K562 (cell line): ENCODE data around the gene DIMT1. TPM values are rescaled to one million over a fixed set of nuclear protein-coding genes. Genes with fewer than 3 reads are reported as not detected.

Source experiments
- ATF1 ChIP-seq, 2 experiments: fragments of 450-650 bp in 1 of 2; IDR thresholded peaks; 2 replicates each; pipeline ENCODE4 v1.6.1; 2016; ENCODE audit warnings: missing compliant biosample characterization in 1 of 2, missing genetic modification characterization in 1 of 2
- CBFA2T3 ChIP-seq: fragments of 450-650 bp; IDR thresholded peaks from 2 replicates; pipeline ENCODE4 v1.6.1; 2017
- JUNB ChIP-seq: fragments of 450-650 bp; formaldehyde crosslinking; conservative IDR thresholded peaks from 2 replicates; pipeline ENCODE4 v1.4.0; 2020; ENCODE audit warnings: mild to moderate bottlenecking
- NELFE ChIP-seq: IDR thresholded peaks from 2 replicates; pipeline ENCODE4 v1.6.1; 2011; ENCODE audit warnings: mild to moderate bottlenecking; ENCODE audit not compliant: insufficient read depth, insufficient read length
- NEUROD1 ChIP-seq: fragments of 150-350 bp; IDR thresholded peaks from 2 replicates; pipeline ENCODE4 v1.6.1; 2014; ENCODE audit warnings: borderline replicate concordance, low read length, low read depth; ENCODE audit not compliant: partially characterized antibody
- ZNF584 ChIP-seq: fragments of 200-800 bp; sonication (Bioruptor generic); IDR thresholded peaks from 2 replicates; pipeline ENCODE4 v1.6.1; 2016; ENCODE audit warnings: low read depth, mild to moderate bottlenecking, missing genetic modification characterization, missing compliant biosample characterization
- ZNF77 ChIP-seq: fragments of 250-450 bp; sonication (Bioruptor Pico); IDR thresholded peaks from 2 replicates; pipeline ENCODE4 v1.5.0; 2020
- ZSCAN29 ChIP-seq: fragments of 450-650 bp; IDR thresholded peaks from 2 replicates; pipeline ENCODE4 v1.6.1; 2017
- polyA plus RNA-seq, 8 experiments: library from polyadenylated mRNA; depleted of rRNA in 4 of 8; stranded (reverse) in 5 of 8; unstranded in 3 of 8; fragments of >200 nt; fragmentation: Nextera tagmentation in 2 of 8; fragmentation: Illumina TruSeq in 1 of 8; extraction: Ambion mirVana in 2 of 8; extraction: Trizol in 1 of 8; gene quantifications; 2 replicates each; pipeline versions ENCODE4 v1.2.1 to v1.2.3, GENCODE V29; 2011 to 2014; ENCODE audit warnings: inconsistent platforms in 1 of 8, missing spikeins in 1 of 8
- total RNA-seq, 7 experiments: library from RNA; depleted of rRNA in 6 of 7; stranded (reverse); fragments of >200 nt in 6 of 7; fragmentation: Illumina TruSeq in 2 of 7; extraction: Trizol in 2 of 7; gene quantifications; 2 replicates each; pipeline versions ENCODE4 v1.2.1 to v1.2.3, GENCODE V29; 2011 to 2021; ENCODE audit warnings: low replicate concordance in 1 of 7
- TF ChIP-seq, protein P1 (sequence below): sonication (generic); formaldehyde crosslinking; IDR thresholded peaks from 2 replicates; pipeline ENCODE4 v1.8.0; 2023; ENCODE audit warnings: mild to moderate bottlenecking, missing genetic modification reagents
- TF ChIP-seq, protein P2 (sequence below): sonication (generic); formaldehyde crosslinking; IDR thresholded peaks from 2 replicates; pipeline ENCODE4 v1.8.0; 2023; ENCODE audit warnings: missing genetic modification reagents, mild to moderate bottlenecking, borderline replicate concordance
- TF ChIP-seq, protein P3 (sequence below), 2 experiments: IDR thresholded peaks in 1 of 2; conservative IDR thresholded peaks in 1 of 2; 2 replicates each; pipeline ENCODE4 v1.6.1; 2016; ENCODE audit warnings: low read depth in 2 of 2, mild to moderate bottlenecking in 1 of 2, missing compliant biosample characterization in 1 of 2, missing genetic modification characterization in 1 of 2, moderate library complexity in 1 of 2
- TF ChIP-seq, protein P4 (sequence below): fragments of 250-450 bp; sonication (Bioruptor Pico); IDR thresholded peaks from 2 replicates; pipeline ENCODE4 v1.8.0; 2021; ENCODE audit warnings: moderate library complexity, mild to moderate bottlenecking, inconsistent platforms

DIMT1 gene
- total and polyA plus RNA-seq, 9 of the 15 experiments (the other 6 are each of a cell fraction or from before 2014, with no cell fraction given), result 28.9 to 85.3 (median 54.1) TPM

DNA sequence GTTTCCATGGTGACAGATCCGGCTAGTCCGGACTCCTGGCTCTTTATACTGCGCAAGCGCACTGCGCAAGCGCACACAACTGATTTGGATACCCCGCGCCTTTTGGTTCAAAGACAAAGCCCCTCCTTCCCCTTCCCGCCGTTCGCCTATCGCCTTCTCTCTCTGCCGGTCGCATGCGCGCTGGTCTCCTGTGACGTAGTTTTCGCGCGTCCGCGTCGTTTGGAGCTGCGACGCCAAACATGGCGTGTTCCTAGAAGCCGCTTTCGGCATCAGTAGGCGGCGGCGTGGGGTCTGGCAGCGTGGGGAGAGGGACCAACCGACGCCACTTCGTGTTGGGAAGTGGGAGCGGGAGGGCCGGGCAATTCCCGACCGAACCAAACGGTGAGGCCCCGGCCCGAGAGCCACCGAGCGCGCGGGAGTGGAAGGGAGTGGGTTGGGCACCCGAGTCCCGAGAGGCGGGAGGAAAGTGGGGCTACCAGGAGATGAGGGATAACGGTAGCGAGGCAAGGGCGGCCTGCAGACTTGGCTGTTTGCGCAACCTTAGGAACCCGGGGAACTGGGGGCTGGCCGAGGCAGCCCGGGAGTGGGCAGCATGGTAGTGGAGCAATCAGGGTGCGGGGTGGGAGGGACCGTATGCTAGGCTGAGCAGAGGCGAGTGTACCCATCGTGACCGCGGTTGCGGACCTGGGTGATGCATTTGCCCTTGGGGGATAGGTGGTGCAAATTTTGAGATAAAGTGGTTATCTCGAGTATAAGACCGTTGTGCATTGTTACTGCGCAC, 9.0 kb upstream of the DIMT1 start, which contains the start of gene IPO11 (continued):
- TF ChIP-seq, protein P1, sequence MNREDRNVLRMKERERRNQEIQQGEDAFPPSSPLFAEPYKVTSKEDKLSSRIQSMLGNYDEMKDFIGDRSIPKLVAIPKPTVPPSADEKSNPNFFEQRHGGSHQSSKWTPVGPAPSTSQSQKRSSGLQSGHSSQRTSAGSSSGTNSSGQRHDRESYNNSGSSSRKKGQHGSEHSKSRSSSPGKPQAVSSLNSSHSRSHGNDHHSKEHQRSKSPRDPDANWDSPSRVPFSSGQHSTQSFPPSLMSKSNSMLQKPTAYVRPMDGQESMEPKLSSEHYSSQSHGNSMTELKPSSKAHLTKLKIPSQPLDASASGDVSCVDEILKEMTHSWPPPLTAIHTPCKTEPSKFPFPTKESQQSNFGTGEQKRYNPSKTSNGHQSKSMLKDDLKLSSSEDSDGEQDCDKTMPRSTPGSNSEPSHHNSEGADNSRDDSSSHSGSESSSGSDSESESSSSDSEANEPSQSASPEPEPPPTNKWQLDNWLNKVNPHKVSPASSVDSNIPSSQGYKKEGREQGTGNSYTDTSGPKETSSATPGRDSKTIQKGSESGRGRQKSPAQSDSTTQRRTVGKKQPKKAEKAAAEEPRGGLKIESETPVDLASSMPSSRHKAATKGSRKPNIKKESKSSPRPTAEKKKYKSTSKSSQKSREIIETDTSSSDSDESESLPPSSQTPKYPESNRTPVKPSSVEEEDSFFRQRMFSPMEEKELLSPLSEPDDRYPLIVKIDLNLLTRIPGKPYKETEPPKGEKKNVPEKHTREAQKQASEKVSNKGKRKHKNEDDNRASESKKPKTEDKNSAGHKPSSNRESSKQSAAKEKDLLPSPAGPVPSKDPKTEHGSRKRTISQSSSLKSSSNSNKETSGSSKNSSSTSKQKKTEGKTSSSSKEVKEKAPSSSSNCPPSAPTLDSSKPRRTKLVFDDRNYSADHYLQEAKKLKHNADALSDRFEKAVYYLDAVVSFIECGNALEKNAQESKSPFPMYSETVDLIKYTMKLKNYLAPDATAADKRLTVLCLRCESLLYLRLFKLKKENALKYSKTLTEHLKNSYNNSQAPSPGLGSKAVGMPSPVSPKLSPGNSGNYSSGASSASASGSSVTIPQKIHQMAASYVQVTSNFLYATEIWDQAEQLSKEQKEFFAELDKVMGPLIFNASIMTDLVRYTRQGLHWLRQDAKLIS (CRISPR knock-in tag), result no peak
- TF ChIP-seq, protein P2, sequence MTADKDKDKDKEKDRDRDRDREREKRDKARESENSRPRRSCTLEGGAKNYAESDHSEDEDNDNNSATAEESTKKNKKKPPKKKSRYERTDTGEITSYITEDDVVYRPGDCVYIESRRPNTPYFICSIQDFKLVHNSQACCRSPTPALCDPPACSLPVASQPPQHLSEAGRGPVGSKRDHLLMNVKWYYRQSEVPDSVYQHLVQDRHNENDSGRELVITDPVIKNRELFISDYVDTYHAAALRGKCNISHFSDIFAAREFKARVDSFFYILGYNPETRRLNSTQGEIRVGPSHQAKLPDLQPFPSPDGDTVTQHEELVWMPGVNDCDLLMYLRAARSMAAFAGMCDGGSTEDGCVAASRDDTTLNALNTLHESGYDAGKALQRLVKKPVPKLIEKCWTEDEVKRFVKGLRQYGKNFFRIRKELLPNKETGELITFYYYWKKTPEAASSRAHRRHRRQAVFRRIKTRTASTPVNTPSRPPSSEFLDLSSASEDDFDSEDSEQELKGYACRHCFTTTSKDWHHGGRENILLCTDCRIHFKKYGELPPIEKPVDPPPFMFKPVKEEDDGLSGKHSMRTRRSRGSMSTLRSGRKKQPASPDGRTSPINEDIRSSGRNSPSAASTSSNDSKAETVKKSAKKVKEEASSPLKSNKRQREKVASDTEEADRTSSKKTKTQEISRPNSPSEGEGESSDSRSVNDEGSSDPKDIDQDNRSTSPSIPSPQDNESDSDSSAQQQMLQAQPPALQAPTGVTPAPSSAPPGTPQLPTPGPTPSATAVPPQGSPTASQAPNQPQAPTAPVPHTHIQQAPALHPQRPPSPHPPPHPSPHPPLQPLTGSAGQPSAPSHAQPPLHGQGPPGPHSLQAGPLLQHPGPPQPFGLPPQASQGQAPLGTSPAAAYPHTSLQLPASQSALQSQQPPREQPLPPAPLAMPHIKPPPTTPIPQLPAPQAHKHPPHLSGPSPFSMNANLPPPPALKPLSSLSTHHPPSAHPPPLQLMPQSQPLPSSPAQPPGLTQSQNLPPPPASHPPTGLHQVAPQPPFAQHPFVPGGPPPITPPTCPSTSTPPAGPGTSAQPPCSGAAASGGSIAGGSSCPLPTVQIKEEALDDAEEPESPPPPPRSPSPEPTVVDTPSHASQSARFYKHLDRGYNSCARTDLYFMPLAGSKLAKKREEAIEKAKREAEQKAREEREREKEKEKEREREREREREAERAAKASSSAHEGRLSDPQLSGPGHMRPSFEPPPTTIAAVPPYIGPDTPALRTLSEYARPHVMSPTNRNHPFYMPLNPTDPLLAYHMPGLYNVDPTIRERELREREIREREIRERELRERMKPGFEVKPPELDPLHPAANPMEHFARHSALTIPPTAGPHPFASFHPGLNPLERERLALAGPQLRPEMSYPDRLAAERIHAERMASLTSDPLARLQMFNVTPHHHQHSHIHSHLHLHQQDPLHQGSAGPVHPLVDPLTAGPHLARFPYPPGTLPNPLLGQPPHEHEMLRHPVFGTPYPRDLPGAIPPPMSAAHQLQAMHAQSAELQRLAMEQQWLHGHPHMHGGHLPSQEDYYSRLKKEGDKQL (CRISPR knock-in tag), result no peak
- no peak for TF ChIP-seq NEUROD1
- TF ChIP-seq ZNF584 (CRISPR knock-in tag), result no peak
- TF ChIP-seq, protein P3, sequence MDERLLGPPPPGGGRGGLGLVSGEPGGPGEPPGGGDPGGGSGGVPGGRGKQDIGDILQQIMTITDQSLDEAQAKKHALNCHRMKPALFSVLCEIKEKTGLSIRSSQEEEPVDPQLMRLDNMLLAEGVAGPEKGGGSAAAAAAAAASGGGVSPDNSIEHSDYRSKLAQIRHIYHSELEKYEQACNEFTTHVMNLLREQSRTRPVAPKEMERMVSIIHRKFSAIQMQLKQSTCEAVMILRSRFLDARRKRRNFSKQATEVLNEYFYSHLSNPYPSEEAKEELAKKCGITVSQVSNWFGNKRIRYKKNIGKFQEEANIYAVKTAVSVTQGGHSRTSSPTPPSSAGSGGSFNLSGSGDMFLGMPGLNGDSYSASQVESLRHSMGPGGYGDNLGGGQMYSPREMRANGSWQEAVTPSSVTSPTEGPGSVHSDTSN (CRISPR knock-in tag; IDR thresholded peaks at IDR 0.05; ENCODE audit: low read depth), result no peak
- TF ChIP-seq, protein P3 (tag; conservative IDR thresholded peaks at IDR 0.05; ENCODE audit: low read depth), result no peak
- TF ChIP-seq CBFA2T3, result no peak
- TF ChIP-seq ATF1 (CRISPR knock-in tag; IDR thresholded peaks at IDR 0.05), result peak; percentile 98
- TF ChIP-seq ATF1 (tag; IDR thresholded peaks at IDR 0.05), result peak; percentile 100
- TF ChIP-seq NELFE, result no peak
- no peak for TF ChIP-seq JUNB (CRISPR knock-in tag)
- TF ChIP-seq ZSCAN29, result no peak
- TF ChIP-seq, protein P4, sequence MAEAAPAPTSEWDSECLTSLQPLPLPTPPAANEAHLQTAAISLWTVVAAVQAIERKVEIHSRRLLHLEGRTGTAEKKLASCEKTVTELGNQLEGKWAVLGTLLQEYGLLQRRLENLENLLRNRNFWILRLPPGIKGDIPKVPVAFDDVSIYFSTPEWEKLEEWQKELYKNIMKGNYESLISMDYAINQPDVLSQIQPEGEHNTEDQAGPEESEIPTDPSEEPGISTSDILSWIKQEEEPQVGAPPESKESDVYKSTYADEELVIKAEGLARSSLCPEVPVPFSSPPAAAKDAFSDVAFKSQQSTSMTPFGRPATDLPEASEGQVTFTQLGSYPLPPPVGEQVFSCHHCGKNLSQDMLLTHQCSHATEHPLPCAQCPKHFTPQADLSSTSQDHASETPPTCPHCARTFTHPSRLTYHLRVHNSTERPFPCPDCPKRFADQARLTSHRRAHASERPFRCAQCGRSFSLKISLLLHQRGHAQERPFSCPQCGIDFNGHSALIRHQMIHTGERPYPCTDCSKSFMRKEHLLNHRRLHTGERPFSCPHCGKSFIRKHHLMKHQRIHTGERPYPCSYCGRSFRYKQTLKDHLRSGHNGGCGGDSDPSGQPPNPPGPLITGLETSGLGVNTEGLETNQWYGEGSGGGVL (CRISPR knock-in tag), result no peak
- peak; percentile 34; the same call in 1 of the 2 replicates for TF ChIP-seq ZNF77 (CRISPR knock-in tag)
